LNCaP clone FGC (cell line): ENCODE results near the gene PCSK2.

ENCODE experiments used
- DNase-seq: peaks from one replicate; pipeline ENCODE4 v3.0.0-alpha.2; 2011; ENCODE audit warnings: low read depth
- H3K4me3 ChIP-seq: 2 replicates; pipeline ENCODE4 v1.5.1; 2011; ENCODE audit warnings: mild to moderate bottlenecking, low read depth, low read length, control low read depth
- CTCF ChIP-seq: IDR thresholded peaks from 2 replicates; pipeline ENCODE4 v1.5.1; 2012; ENCODE audit warnings: mild to moderate bottlenecking; ENCODE audit not compliant: control insufficient read depth, insufficient read depth; ENCODE audit errors: extremely low read depth

PCSK2 gene

GRCh38 chr20:17225851-17226409, 910 bp upstream of the PCSK2 start:
- no peak for DNase-seq
- no peak for TF ChIP-seq CTCF
- H3K4me3 ChIP-seq = 0 out of 2 replicates have a peak overlapping the region, but pooled peaks have one; percentile 18

GRCh38 chr20:17227219-17227575, 357 bp downstream of the PCSK2 start:
- TF ChIP-seq CTCF = no peak
- DNase-seq = no peak
- no peak overlapping the region for H3K4me3 ChIP-seq

- DNase-seq = no peak
- no peak for TF ChIP-seq CTCF
- H3K4me3 ChIP-seq = no peak overlapping the region
Measured at GRCh38 chr20:17227669-17228623, 1.1 kb downstream of the PCSK2 start.

- H3K4me3 ChIP-seq = no peak overlapping the region
- DNase-seq = no peak
- no peak for TF ChIP-seq CTCF
Measured at GRCh38 chr20:17228624-17229061, 1.8 kb downstream of the PCSK2 start.

GRCh38 chr20:17229256-17229655, 2.4 kb downstream of the PCSK2 start:
- DNase-seq = no peak
- TF ChIP-seq CTCF = no peak
- H3K4me3 ChIP-seq = no peak overlapping the region

- H3K4me3 ChIP-seq = no peak overlapping the region
- TF ChIP-seq CTCF = no peak
- DNase-seq = no peak
Measured at GRCh38 chr20:17233626-17234025, 6.8 kb downstream of the PCSK2 start.
